GM21576 (cell line): ENCODE data around the gene DCAF6.
"Not testable (repeated sequence)": the region's sequence is repeated elsewhere in the genome, so short reads cannot be mapped to it uniquely, and the experiment has no call there.

Experiments used
- ATAC-seq: cut with Tn5 transposase; IDR thresholded peaks from one replicate; pipeline ENCODE4 v1.9.1; 2021; ENCODE audit warnings: mild to moderate bottlenecking, moderate library complexity; ENCODE audit not compliant: unreplicated experiment

DCAF6 gene, protein sequence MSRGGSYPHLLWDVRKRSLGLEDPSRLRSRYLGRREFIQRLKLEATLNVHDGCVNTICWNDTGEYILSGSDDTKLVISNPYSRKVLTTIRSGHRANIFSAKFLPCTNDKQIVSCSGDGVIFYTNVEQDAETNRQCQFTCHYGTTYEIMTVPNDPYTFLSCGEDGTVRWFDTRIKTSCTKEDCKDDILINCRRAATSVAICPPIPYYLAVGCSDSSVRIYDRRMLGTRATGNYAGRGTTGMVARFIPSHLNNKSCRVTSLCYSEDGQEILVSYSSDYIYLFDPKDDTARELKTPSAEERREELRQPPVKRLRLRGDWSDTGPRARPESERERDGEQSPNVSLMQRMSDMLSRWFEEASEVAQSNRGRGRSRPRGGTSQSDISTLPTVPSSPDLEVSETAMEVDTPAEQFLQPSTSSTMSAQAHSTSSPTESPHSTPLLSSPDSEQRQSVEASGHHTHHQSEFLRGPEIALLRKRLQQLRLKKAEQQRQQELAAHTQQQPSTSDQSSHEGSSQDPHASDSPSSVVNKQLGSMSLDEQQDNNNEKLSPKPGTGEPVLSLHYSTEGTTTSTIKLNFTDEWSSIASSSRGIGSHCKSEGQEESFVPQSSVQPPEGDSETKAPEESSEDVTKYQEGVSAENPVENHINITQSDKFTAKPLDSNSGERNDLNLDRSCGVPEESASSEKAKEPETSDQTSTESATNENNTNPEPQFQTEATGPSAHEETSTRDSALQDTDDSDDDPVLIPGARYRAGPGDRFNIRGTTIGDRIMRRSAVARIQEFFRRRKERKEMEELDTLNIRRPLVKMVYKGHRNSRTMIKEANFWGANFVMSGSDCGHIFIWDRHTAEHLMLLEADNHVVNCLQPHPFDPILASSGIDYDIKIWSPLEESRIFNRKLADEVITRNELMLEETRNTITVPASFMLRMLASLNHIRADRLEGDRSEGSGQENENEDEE

DNA sequence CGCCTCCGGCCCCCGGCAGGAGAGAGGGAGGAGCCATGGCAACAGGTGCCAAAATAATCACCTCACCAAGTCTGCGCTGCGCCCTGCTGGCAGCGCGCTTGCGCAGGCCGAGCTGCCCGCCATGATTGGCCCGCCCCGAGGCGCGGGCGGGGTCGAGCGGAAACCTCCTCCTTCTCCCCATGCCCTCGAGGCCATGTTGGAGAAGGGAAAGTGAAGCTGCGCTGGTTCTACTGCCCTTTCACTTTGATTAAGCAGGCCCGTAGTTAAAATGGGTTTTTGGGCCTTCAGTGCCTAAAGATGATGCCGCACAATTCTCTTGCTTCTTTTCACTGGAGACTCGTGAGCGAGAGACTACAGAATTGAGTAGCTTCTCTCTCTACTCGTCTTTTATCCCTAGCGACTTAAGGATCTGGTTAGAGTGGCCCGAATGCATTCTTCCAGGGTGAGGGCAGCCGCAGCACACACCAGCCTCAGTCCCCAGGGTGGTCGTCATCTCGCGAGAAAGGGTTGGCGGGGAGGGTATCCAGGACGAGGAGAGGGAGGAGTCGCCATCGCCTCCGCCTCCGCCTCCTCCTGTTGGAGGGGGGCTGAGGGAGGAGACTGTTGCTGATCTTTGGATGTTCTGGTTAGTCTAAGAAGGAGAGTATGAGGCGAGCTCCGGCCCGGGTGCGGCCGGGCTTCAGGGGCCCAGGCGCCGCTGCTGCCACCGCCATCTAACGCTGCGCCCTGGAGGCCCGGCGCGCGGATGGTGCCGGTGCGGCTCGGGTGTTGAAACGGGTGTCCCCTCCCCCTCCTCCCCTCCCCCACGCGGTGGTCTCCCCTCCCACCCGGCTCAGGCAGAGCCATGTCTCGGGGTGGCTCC, at the start of gene DCAF6:
Gene DCAF6 (plus strand): TSS at position 616 of the 862 bp plus-strand sequence. CDS start 229 bp downstream, at position 845.
- ATAC-seq = peak; percentile 70

DNA sequence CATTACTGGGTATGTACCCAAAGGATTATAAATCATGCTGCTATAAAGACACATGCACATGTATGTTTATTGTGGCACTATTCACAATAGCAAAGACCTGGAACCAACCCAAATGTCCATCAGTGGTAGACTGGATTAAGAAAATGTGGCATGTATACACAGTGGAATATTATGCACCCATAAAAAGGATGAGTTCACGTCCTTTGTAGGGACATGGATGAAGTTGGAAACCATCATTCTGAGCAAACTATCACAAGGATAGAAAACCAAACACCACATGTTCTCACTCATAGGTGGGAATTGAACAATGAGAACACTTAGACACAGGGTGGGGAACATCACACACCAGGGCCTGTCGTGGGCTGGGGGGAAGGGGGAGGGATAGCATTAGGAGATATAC, 49.3 kb upstream of the DCAF6 start:
- ATAC-seq = not testable (repeated sequence)

DNA sequence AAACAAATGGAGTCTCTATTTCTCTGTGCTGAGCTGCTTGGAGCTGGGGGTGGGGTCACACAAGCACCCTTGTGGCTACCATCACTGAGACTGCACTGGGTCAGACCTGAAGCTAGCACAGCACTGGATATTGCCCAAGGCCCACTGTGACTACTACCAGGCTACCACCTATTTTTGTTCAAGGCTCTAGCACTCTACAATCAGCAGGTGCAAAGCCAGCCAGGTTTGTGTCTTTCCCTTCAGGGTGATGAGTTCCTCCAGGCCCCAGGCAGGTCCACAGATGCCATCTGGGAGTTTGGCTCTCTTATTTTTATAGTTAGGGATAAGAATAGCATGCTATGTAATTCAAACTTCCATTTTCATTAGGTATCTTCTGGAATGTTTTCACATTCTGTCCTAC, 46.1 kb upstream of the DCAF6 start:
- ATAC-seq = no peak

DNA sequence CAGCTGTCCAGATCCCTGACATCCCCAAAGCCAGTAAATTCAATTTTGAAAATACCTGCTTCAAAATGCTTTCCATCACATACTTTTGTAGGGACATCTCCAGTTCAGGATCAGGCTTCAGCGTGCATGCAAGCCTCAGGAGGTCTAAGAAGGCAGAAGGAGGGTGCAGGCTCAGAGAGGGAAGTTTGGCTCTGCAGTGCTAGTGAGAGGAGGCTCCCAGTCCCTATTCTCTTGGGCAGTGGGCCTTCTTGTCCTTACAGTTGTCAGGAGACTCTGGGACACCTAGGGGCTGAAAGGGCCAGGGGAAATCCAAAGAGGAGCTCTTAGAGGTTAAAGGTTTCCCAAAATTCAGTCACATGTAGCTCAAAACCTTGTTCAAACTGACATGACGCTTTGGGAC, 42.7 kb upstream of the DCAF6 start:
- no peak for ATAC-seq

DNA sequence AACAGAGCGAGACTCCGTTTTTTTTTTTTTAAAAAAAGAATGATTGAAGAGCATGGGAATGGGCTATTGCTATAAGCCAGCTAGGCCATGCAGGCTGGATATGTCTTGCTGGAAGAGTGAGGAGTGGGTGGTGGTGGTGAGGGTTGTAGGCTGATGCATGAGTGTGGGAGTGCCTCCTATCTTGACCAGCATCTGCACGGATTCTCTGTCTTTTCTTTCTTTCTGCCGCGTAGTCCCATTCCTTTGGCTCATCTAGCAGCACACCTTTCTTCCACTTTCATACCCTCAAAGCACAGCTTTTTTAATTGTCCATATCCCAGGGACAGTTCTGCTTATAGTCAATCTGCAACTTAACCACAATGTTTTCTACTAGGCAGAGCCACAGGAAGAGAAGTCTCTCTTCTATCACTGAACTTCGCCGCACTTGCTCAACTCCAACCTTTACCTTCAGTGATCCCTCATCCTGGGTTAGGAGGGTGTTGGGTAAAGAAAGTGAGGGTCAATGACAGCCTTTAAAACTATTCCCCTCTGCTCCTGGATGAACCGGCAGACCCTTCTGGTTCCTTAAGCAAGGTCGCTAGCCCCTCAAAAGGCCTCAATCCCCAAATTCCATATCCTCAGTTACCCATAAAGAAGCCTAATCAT, 37.8 kb upstream of the DCAF6 start:
- no peak for ATAC-seq

DNA sequence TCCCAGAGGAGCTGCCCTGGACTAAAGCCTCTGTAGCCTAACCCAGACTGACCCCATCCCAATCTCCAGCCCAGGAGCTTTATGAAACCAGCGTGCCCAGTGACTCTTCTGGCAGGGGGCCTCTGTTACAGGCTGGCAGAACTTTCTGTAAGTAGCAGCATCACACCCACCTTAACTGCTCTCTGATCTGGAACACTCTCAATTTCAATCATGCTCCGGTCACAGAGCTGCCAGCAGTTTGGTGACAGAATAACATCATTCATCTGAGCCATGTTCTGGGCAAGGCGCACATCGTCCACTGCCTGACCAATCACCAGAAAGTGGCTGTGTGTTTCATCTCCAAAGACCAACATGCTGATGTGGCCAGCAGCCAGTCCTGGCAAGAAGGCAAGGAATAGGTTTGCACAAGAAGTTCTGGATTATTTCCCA, 37.2 kb upstream of the DCAF6 start:
- ATAC-seq = peak; percentile 93

DNA sequence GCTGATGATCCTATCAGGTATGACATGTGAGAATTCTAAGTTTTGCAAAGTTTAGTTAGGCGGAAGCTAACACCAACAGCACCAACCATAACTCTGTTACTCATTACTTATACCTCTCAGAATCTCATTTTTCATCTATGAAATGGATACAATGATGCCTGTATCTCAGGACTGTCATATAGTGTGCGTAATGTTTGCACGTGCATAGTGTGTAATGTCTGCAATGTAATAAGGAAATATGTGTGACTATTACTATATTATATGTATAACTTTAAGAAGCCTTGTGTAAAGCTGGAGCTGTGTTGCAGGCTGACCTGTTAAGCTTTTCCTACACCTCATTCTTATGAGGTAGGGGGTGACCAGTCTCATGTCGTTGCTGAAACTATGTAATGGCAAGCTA, 35.6 kb upstream of the DCAF6 start:
- no peak for ATAC-seq

DNA sequence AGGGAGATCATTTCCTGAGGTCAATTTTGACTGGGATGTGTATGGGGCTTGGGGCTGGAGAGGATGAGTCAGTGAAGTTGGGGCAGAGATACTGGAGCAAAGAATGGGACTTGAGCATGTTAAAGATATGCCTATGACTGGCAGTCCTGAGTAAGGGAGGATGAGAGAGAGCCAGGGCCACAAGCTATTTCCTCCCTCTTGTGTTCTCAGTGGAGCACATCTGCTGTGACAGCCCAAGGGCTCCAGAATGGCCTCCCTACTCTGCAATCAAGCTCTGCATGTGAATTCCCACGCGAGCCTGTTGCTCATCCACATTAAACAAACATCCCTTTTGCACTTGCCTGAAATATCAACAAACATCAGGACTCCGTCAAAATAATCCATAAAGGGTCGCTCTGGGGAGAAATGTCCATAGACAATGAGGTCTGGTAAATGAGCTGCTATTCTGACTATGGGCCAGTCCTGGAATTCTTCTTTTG, 31.8 kb upstream of the DCAF6 start:
- no peak for ATAC-seq

DNA sequence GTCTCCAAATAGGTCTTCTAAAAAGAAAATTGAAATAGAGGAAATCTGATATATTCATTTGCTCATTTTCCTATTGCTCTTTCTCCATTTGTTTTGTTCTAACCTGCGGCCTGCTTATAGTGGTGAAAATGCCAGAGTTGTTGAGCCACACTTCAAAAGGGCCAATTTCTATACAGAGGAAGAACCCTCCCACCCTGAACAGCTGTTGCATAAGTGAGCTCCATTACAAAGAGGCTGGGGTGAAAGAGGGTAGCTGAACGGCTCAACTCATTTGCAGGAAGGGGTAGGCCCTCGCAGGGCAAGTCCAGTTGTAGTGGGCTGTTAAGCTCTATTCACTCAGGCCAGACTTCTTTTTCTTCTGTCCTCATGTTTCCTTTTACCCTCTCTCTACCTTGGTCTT, 31.3 kb upstream of the DCAF6 start:
- no peak for ATAC-seq

DNA sequence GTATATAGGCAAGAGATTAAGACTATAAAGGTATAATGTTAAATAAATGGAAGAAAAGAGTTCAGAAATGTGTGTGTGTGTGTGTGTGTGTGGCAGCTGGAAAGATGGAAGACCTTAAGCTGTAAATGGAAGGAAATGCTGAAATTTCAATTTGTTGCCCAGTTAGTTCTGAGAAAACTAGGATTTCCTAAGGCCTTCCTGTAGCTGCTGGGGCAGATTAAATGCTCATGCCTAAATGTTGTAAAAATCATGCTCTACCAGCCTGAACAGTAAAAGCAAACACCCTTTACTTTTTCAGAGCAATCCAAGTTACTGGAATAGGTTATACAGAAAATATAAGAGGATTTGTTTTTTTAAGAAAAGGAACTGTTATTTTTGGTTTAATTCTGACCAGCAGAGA, 30.8 kb upstream of the DCAF6 start:
- ATAC-seq = no peak

DNA sequence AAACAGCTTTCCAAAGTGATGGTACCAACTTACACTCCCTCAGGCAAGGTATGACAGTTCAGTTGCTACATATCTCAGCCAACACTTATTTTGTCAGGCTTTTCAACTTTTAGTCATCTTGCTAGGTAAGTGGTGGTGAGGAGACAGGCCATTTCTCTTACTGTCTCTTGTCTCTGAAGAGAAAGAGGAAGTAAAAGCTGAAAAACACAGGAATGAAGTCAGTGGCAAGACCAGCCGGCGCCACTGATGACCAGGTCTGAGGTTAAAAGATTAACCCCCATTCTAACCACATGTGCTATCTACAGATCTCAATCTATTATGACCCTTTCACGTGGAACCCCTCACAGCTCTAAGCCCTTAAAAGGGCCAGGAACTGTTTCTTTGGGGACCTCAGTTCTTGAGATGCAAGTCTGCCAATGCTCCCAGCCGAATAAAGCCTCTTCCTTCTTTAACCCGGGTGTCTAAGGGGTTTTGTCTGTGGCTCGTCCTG, 26.7 kb upstream of the DCAF6 start:
- no peak for ATAC-seq

DNA sequence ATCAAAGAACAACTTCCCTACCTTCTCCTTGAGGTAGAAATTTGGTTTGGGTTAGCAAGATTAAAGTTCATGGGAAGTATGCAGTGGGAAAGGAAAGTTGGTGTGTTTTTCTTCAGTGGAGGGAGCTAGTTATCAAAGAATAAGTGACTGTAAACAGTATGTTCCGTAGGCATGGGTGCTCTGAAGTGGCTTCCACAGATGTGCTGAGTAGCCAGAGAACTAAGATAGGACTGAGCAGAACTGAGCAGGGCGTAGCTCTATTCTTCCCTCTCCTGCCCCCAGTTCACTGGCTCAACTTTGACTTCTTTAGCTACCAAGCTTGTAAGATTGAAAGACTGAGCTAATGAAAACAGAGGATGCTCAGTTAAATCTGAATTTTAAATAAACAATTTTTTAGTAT, 26.0 kb upstream of the DCAF6 start:
- no peak for ATAC-seq

DNA sequence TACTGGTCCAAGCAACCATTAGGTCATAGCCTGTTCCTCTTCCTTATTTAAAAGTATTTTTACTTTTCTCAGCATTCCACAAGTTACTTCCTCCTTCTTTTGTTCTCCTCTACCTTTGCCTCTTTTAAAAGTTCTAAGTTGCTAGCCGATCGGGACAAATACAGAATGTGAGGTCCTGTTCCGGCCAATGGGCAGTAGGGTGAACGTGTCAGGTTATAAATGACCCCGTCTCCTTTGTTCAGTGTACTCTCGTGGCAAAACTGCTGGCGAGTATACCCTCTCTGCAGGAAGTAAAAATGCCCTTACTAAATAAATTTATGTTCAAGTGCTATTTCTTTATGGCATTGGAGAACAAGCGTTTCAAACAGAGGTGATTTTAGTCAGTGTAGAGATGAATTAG, 25.1 kb upstream of the DCAF6 start:
- no peak for ATAC-seq

DNA sequence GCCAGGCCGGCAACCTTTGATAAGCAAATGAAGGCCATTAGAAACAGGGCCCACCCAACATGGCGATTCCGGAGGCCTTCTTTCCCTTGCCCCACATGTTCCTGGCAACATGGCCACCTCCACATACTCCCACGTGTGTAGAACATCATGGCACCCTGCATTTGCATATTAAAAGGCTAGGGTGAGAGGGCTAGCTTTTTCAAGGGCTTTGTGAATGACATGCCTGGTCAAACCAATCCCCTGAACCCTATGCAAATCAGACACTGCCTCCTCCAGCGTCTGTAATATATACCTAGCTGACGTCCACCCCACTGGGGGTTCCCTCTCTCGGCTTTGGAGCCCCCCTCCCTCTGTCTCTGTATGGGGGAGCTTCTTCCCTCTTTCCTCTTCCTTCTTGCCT, 24.2 kb upstream of the DCAF6 start:
- no peak for ATAC-seq

DNA sequence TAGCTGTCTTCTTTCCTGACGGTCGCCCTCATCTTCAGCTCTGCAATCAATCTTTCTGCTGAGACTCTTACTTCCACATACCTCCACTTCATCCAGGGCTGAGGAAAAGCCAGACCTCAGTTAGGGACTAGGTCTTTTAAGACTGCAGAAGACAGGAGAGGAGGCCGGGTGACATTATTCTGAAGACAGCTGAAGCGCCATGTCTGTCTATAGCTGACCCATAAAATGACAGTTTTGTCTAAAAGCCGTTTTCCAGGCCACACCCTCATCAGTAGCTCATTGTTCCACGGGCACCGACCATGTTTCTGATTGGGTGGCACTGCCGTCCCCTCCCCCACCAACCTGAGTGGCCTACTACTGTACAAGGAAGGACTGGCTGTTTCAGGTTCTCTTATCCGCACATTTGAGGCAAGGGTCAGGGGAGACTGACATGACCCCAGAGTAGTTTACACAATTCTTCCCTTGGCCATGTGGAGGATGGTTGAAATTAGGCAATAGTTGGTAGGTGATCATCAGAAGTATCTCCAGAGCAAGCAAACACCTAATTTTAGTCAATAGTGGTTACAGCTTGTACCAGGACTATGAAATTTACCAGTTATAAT, 22.5 kb upstream of the DCAF6 start, which contains the start of gene ADCY10:
Gene ADCY10 (minus strand): TSS at position 240 of the 602 bp plus-strand sequence. CDS start 8,994 bp downstream, outside the sequence.
- ATAC-seq = no peak

DNA sequence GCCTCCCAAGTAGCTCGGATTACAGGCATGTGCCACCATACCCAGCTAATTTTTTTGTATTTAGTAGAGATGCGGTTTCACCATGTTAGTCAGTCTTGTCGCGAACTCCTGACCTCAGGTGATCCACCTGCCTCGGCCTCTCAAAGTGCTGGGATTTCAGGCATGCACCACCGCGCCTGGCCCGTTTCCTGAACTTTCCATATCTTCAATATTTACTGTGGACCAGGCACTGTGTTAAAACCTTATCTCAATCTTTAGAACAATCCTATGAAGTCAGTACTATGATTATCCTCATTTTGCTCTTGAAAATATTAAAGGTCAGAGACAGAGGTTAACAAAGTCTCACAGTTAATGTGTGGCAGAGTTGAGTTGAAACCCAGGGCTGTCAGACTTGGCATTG, 20.9 kb upstream of the DCAF6 start:
- no peak for ATAC-seq

DNA sequence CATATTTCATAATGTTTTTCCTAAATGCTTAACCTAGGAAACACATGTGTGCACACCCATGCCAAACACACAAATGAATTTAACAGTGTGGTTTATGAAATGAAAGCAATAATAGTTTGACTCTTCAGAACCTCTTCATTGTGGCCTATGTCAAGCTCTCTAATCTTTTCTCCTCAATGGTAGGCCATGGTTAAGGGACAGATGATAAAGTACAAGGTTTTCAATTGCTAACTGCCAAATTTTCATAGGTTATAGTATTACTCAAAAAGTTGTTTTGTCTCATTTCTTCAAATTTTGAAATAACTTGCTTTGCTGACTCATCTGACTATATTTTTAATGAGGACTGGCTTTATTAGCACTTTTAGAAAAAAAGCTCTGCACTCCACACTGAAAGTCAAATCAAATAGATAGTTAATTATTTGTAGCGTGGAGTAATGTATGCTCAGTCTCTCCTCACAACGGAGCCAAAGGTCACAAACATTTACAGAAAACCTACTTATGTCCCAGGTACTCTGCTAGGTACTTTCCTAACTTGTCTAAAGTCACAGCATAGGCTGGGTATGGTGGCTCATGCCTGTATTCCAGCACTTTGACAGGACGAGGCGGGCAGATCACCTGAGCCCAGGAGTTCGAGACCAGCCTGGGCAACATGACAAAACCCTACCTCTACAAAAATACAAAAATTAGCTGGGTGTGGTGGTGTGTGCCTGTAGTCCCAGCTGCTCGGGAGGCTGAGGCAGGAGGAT, 19.5 kb upstream of the DCAF6 start:
- ATAC-seq = no peak

DNA sequence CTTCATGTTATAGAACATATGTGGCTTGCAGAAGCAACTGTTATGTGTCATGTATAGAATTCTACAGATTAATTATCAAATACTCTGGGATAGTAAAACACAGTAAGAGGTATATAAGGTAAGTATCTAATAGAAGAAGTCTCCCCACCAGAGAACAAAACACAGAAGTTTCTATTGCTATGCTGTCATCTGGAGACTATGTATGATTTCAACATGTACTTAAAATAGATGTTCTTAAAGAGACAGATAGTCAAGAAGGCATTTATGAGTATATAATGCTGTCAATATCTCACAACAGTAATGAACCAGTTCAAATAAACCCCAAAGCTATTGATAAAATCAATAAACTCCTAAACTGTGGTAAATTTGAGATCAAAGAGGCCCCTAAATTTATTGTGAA, 14.5 kb upstream of the DCAF6 start:
- no peak for ATAC-seq

DNA sequence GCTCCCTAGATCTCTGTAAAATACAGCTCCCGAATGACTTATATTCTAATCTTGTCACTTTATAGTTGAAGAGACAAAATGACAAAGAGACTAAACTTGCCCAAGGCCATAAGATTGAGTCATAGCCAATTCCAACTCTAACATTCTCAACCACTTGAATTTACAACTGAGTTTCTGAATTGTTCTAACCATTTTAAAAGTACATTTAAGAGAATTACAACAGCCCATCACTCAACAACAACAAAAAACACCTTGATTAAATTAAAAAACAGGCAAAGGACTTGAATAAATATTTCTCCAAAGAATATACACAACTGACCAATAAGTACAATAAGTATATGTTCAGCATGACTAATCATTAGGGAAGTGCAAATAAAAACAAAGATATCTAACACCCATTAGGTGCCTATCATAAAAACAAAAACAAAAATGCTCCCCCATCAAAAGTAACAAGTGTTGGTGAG, 13.8 kb upstream of the DCAF6 start:
- no peak for ATAC-seq
